Brain microvascular endothelial cell (primary cell): ENCODE results near the gene MYO1C.
"Not testable (repeated sequence)": the region's sequence is repeated elsewhere in the genome, so short reads cannot be mapped to it uniquely, and the experiment has no call there.

ENCODE experiments used
- DNase-seq: peaks from one replicate; pipeline ENCODE4 v3.0.0-alpha.2; 2020
- H3K27ac ChIP-seq: fragments of 250-450 bp; sonication (Bioruptor Pico); 2 replicates; pipeline ENCODE4 v1.5.1; 2020; ENCODE audit warnings: mild to moderate bottlenecking, moderate library complexity
- H3K27me3 ChIP-seq: fragments of 250-450 bp; sonication (Bioruptor Pico); replicated peaks from 2 replicates; pipeline ENCODE4 v1.5.1; 2020; ENCODE audit warnings: mild to moderate bottlenecking
- H3K36me3 ChIP-seq: fragments of 250-450 bp; sonication (Bioruptor Pico); replicated peaks from 2 replicates; pipeline ENCODE4 v1.5.1; 2020; ENCODE audit warnings: mild to moderate bottlenecking
- H3K4me3 ChIP-seq: 2 replicates; pipeline ENCODE4 v1.5.1; 2011; ENCODE audit warnings: low read depth, mild to moderate bottlenecking, control low read depth, low read length, moderate library complexity
- in situ Hi-C: cut with HindIII; loops from 2 replicates; pipeline ENCODE4 v1.10.0; 2017; ENCODE audit warnings: low sequenced_read_pairs, low pct_ligation_motif_present
- TF ChIP-seq, protein P1 (sequence below): IDR thresholded peaks from 2 replicates; pipeline ENCODE4 v1.5.1; 2011; ENCODE audit warnings: low read depth, mild to moderate bottlenecking, moderate library complexity, low read length, control low read depth, inconsistent platforms; ENCODE audit errors: missing control alignments

MYO1C gene

DNA sequence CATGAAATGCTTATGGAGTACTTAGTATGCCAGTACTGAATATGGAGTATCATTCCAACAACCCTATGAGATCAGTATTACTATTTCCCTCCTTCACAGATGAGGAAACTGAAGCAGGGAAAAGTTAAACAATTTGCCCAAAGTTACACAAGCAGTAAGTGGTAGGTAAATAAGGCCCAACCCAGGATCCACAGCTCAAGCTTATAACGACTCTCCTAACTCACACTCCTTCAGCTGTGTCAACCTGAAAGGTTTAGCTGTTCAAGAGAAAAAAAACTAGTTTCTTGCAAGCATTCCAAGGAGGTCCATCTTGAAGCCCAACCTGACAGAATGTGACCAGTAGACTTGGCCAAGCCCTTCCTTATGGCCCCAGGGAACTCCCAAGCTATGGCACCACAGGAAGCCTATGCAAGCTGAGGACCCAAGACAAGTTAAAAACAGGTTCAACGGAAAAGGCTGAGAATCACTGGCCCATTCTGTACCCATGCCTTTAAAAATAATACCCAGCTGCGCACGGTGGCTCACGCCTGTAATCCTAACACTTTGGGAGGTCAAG lies 43.0 kb downstream of the MYO1C start:
- TF ChIP-seq, protein P1, sequence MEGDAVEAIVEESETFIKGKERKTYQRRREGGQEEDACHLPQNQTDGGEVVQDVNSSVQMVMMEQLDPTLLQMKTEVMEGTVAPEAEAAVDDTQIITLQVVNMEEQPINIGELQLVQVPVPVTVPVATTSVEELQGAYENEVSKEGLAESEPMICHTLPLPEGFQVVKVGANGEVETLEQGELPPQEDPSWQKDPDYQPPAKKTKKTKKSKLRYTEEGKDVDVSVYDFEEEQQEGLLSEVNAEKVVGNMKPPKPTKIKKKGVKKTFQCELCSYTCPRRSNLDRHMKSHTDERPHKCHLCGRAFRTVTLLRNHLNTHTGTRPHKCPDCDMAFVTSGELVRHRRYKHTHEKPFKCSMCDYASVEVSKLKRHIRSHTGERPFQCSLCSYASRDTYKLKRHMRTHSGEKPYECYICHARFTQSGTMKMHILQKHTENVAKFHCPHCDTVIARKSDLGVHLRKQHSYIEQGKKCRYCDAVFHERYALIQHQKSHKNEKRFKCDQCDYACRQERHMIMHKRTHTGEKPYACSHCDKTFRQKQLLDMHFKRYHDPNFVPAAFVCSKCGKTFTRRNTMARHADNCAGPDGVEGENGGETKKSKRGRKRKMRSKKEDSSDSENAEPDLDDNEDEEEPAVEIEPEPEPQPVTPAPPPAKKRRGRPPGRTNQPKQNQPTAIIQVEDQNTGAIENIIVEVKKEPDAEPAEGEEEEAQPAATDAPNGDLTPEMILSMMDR, result no peak
- in situ Hi-C loops, result no loop called here
- no peak for DNase-seq
- H3K36me3 ChIP-seq, result peaks cover 10% of the 10 kb centered on the region
- no peaks in the 10 kb centered on the region for H3K27me3 ChIP-seq
- no peak overlapping the region for H3K4me3 ChIP-seq
- H3K27ac ChIP-seq, result no peak overlapping the region

DNA sequence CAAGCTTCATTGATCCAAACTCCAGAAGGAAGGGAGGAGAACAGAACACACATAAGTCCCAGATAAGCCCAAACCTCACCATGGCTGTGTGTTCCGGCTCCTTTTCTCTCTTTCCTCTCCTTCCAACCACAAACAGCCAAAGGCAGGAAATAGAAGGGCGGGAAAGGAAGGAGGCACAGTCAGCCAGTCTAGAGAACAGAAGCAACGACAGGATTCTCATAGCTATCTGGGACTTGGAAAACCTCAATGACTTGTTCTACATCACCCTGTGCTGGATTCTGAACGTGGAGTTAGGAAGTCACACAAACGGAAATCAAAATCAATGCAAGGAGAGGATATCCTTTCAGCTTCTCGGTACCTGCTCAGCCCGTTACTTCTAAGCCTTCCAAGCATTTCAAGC lies 45.4 kb downstream of the MYO1C start:
- no peak overlapping the region for H3K27ac ChIP-seq
- DNase-seq, result no peak
- peaks cover 6% of the 10 kb centered on the region for H3K36me3 ChIP-seq
- TF ChIP-seq, protein P1, result no peak
- H3K4me3 ChIP-seq, result no peak overlapping the region
- in situ Hi-C loops, result no loop called here
- H3K27me3 ChIP-seq, result no peaks in the 10 kb centered on the region

DNA sequence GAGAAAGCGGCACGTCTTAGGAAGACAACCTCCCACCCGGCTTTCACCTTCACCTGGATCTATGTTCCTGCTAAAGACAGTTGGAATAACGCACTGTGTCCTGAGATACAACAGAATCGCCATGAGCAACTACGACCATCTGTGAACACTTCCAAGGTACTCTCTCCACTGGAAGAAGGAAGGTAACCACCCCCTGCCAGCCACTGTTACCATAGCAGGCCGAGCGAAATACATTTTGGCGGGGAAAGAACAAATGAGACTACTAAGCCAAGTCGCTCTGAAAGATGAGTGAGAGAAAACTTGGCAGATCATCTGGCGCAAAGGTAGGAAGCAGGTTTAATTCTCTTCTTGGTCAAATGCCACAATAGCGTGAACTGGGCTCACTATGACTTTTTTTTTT lies 46.3 kb downstream of the MYO1C start:
- in situ Hi-C loops, result no loop called here
- Histone ChIP-seq H3K27me3 (no peaks in the 10 kb centered on the region), H3K4me3 (no peak overlapping the region), H3K27ac (no peak overlapping the region), H3K36me3 (peaks cover 6% of the 10 kb centered on the region)
- no peak for DNase-seq
- TF ChIP-seq, protein P1, result no peak

DNA sequence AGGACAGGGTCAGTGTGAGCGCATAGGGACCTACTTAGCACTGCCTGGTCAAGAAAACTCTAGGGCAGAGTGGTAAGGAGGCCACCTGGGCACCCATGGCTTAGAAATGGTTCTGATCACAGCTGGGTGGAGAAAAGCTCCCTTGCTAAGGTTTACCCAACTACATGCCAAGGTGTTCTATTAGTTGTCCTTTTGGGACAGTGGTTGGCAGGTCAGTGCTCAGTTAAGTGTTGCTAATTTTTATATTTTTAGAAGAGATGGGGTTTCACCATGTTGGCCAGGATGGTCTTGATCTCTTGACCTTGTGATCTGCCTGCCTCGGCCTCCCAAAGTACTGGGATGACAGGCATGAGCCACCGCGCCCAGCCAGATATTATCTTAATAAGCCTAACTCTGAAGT lies 46.8 kb downstream of the MYO1C start:
- DNase-seq, H3K27ac ChIP-seq: not testable (repeated sequence)

DNA sequence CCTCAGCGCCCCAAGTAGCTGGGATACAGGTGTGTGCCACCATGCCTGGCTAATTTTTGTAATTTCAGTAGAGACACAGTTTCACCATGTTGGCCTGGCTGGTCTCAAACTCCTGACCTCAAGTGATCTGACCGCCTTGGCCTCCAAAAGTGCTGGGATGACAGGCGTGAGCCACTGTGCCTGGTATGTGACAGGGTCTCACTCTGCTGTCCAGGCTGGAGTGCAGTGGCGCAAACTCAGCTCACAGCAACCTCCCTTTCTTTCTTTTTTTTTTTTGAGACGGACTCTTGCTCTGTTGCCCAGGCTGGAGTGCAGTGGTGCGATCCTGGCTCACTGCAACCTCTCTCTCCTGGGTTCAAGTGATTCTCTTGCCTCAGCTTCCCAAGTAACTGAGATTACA lies 49.8 kb downstream of the MYO1C start:
- H3K4me3 ChIP-seq, H3K27me3 ChIP-seq, DNase-seq, in situ Hi-C loops, H3K27ac ChIP-seq: not testable (repeated sequence)
- peaks cover 12% of the 10 kb centered on the region for H3K36me3 ChIP-seq

More for the DNA sequence above, 46.8 kb downstream of the MYO1C start:
- in situ Hi-C loops, H3K27me3 ChIP-seq, H3K4me3 ChIP-seq, H3K36me3 ChIP-seq: not testable (repeated sequence)

DNA sequence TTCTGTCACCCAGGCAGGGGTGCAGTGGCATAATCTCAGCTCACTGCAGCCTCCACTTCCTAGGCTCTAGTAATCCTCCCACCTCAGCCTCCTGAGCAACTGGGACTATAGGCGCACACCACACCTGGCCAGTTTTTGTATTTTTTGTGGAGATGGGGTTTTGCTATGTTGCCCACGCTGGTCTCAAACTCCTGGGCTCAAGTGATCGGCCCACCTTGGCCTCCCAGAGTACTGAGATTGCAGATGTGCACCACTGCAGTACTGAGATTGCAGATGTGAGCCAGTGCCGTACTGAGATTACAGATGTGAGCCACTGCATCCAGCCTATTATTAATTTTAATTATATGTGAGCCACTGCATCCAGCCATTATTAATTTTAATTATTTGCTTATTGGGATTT lies 50.3 kb downstream of the MYO1C start:
- DNase-seq, result no peak
- Histone ChIP-seq H3K36me3 (peaks cover 12% of the 10 kb centered on the region), H3K27me3 (no peaks in the 10 kb centered on the region), H3K27ac (no peak overlapping the region), H3K4me3 (no peak overlapping the region)
- in situ Hi-C loops, result no loop called here
- TF ChIP-seq, protein P1, result no peak

DNA sequence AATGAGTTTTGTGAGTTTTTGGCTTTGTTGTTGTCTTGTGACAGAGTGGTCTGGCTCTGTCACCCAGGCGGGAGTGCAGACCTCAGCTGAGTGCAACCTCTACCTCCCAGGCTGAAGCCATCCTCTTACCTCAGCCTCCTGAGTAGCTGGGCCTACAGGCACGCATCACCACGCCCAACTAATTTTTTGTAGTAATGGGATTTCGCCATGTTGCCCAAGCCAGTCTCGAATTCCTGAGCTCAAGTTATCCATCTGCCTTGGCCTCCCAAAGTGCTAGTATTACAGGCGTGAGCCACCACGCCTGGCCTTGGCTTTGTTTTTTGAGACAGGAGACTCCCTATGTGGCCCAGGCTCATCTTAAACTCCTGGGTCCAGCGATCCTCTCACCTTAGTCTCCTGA lies 51.6 kb downstream of the MYO1C start:
- Histone ChIP-seq H3K4me3 (no peak overlapping the region), H3K27ac (no peak overlapping the region), H3K27me3 (no peaks in the 10 kb centered on the region), H3K36me3 (peaks cover 18% of the 10 kb centered on the region)
- no peak for DNase-seq
- TF ChIP-seq, protein P1, result no peak
- in situ Hi-C loops, result no loop called here
